Keratinocyte (primary cell): ENCODE data around the gene SLC13A3. TPM values are rescaled to one million over a fixed set of nuclear protein-coding genes. Genes with fewer than 3 reads are reported as not detected.

ENCODE experiments used
- DNase-seq: peaks from one replicate; pipeline ENCODE4 v3.0.0-alpha.2; 2011; ENCODE audit warnings: low read depth, missing footprints, low spot score
- FAIRE-seq: peaks from 2 replicates; lab custom pipeline; 2011; peaks lifted over from hg19 to GRCh38; lab: Jason Lieb, UNC
- H2AFZ ChIP-seq: 2 replicates; pipeline ENCODE4 v1.6.0; 2012; ENCODE audit warnings: low read length, control low read depth, inconsistent platforms; ENCODE audit not compliant: control insufficient read depth
- H3K27ac ChIP-seq: 2 replicates; pipeline ENCODE4 v1.5.1; 2011; ENCODE audit warnings: low read length; ENCODE audit not compliant: control insufficient read depth, insufficient read depth
- H3K27me3 ChIP-seq: 3 replicates; pipeline ENCODE4 v1.6.0; 2011; ENCODE audit warnings: low read length; ENCODE audit not compliant: control insufficient read depth, insufficient read depth; ENCODE audit errors: extremely low read depth
- H3K36me3 ChIP-seq, 2 experiments: 2 replicates in 1 of 2; 3 replicates in 1 of 2; pipeline ENCODE4 v1.5.1; 2011; ENCODE audit warnings: low read length in 2 of 2, mild to moderate bottlenecking in 1 of 2; ENCODE audit not compliant: control insufficient read depth in 2 of 2, insufficient read depth in 2 of 2; ENCODE audit errors: extremely low read depth in 1 of 2
- H3K4me1 ChIP-seq: 3 replicates; pipeline ENCODE4 v1.5.1; 2011; ENCODE audit warnings: low read length; ENCODE audit not compliant: control insufficient read depth, insufficient read depth; ENCODE audit errors: extremely low read depth
- H3K4me2 ChIP-seq: 3 replicates; pipeline ENCODE4 v1.6.0; 2011; ENCODE audit warnings: low read depth, low read length; ENCODE audit not compliant: control insufficient read depth, insufficient read depth; ENCODE audit errors: extremely low read depth
- H3K4me3 ChIP-seq, 3 experiments: fragments of 200-600 bp in 1 of 3; sonication (generic) in 1 of 3; 2 replicates in 2 of 3; 3 replicates in 1 of 3; pipeline ENCODE4 v1.5.1; 2011 to 2016; ENCODE audit warnings: low read length in 3 of 3, mild to moderate bottlenecking in 3 of 3, control low read depth in 2 of 3, inconsistent platforms in 1 of 3, low read depth in 1 of 3, mixed read lengths in 1 of 3, mixed run types in 1 of 3, moderate library complexity in 1 of 3; ENCODE audit not compliant: control insufficient read depth in 2 of 3, insufficient read depth in 2 of 3; ENCODE audit errors: extremely low read depth in 1 of 3
- H3K79me2 ChIP-seq: 2 replicates; pipeline ENCODE4 v1.6.0; 2012; ENCODE audit warnings: low read length; ENCODE audit not compliant: control insufficient read depth, insufficient read depth
- H3K9ac ChIP-seq: 3 replicates; pipeline ENCODE4 v1.6.0; 2011; ENCODE audit warnings: low read length; ENCODE audit not compliant: control insufficient read depth, insufficient read depth; ENCODE audit errors: extremely low read depth
- H3K9me1 ChIP-seq: 3 replicates; pipeline ENCODE4 v1.6.0; 2011; ENCODE audit warnings: low read length; ENCODE audit not compliant: control insufficient read depth, insufficient read depth; ENCODE audit errors: extremely low read depth
- H3K9me3 ChIP-seq: 2 replicates; pipeline ENCODE4 v1.5.1; 2012; ENCODE audit warnings: low read depth, low read length; ENCODE audit not compliant: control insufficient read depth
- H4K20me1 ChIP-seq: 3 replicates; pipeline ENCODE4 v1.6.0; 2011; ENCODE audit warnings: low read length; ENCODE audit not compliant: control insufficient read depth, insufficient read depth; ENCODE audit errors: extremely low read depth
- CTCF ChIP-seq, 3 experiments: IDR thresholded peaks in 1 of 3; conservative IDR thresholded peaks in 1 of 3; optimal IDR thresholded peaks in 1 of 3; 2 replicates in 2 of 3; 3 replicates in 1 of 3; pipeline versions ENCODE3 to v1.5.1; 2011; ENCODE audit warnings: low read length in 3 of 3, mild to moderate bottlenecking in 3 of 3, moderate library complexity in 2 of 3, control low read depth in 1 of 3, inconsistent platforms in 1 of 3; ENCODE audit not compliant: insufficient read depth in 2 of 3; ENCODE audit errors: extremely low read depth in 1 of 3
- EZH2 ChIP-seq: IDR thresholded peaks from one replicate; pipeline ENCODE4 v1.6.1; 2012; ENCODE audit warnings: inconsistent platforms, mild to moderate bottlenecking, low read length, moderate library complexity
- dilution Hi-C: fragments of 300-500 bp; cut with MboI; formaldehyde crosslinking; loops from one replicate; pipeline ENCODE4 v1.7.0; 2020; ENCODE audit warnings: low sequenced_read_pairs; ENCODE audit not compliant: extremely low pct_ligation_motif_present
- polyA plus RNA-seq, 5 experiments: library from polyadenylated mRNA; depleted of rRNA in 3 of 5; stranded (reverse) in 3 of 5; stranded (forward) in 1 of 5; unstranded in 1 of 5; fragments of >200 nt; gene quantifications; 1 replicate in 1 of 5; 2 replicates in 3 of 5; 3 replicates in 1 of 5; pipeline versions ENCODE4 v1.2.1 to v1.2.3, GENCODE V29; 2011 to 2012; ENCODE audit warnings: missing spikeins in 2 of 5, low read depth in 1 of 5, low replicate concordance in 1 of 5

The SLC13A3 gene
- polyA plus RNA-seq, 1 donor (not counting 4 experiments of a cell fraction or from before 2014, with no cell fraction given): 4.5 TPM

GRCh38 chr20:46674253-46675083, 23.2 kb upstream of the SLC13A3 start:
- Histone ChIP-seq H4K20me1 (no peaks in the 10 kb centered on the region), H3K9me1 (no peaks in the 10 kb centered on the region), H3K36me3 (peaks cover 0 to 3% of the 10 kb centered on the region in 2 experiments), H3K79me2 (no peaks in the 10 kb centered on the region), H3K9me3 (no peaks in the 10 kb centered on the region), H3K4me1 (no peaks in the 10 kb centered on the region), H3K4me3 (no peak overlapping the region), H3K27ac (no peak overlapping the region), H3K27me3 (no peaks in the 10 kb centered on the region), H2AFZ (no peak overlapping the region), H3K9ac (no peak overlapping the region), H3K4me2 (no peak overlapping the region)
- no peak for FAIRE-seq
- dilution Hi-C loops: no loop called here
- DNase-seq: no peak
- TF ChIP-seq CTCF (optimal IDR thresholded peaks at IDR 0.05 in 1 of 3, IDR thresholded peaks at IDR 0.05 in 1 of 3, conservative IDR thresholded peaks at IDR 0.05 in 1 of 3; ENCODE audit: extremely low read depth in 1 of 3, insufficient read depth in 2 of 3, low read length in 3 of 3): no peak
- TF ChIP-seq EZH2: no peak

GRCh38 chr20:46673394-46674252, 22.4 kb upstream of the SLC13A3 start:
- DNase-seq: no peak

More at GRCh38 chr20:46673394-46674252, 22.4 kb upstream of the SLC13A3 start:
- Histone ChIP-seq H3K9me3 (no peaks in the 10 kb centered on the region), H3K36me3 (peaks cover 0 to 3% of the 10 kb centered on the region in 2 experiments), H3K79me2 (no peaks in the 10 kb centered on the region), H3K4me3 (no peak overlapping the region), H3K4me1 (no peaks in the 10 kb centered on the region), H3K9me1 (no peaks in the 10 kb centered on the region), H3K4me2 (no peak overlapping the region), H3K27me3 (no peaks in the 10 kb centered on the region), H3K27ac (no peak overlapping the region), H2AFZ (no peak overlapping the region), H3K9ac (no peak overlapping the region), H4K20me1 (no peaks in the 10 kb centered on the region)
- no peak for TF ChIP-seq EZH2
- TF ChIP-seq CTCF (optimal IDR thresholded peaks at IDR 0.05 in 1 of 3, IDR thresholded peaks at IDR 0.05 in 1 of 3, conservative IDR thresholded peaks at IDR 0.05 in 1 of 3; ENCODE audit: extremely low read depth in 1 of 3, insufficient read depth in 2 of 3, low read length in 3 of 3): no peak
- dilution Hi-C loops: no loop called here
- FAIRE-seq: no peak
